ENCODE results near the gene APCDD1L.
"Not testable (repeated sequence)": the region's sequence is repeated elsewhere in the genome, so short reads cannot be mapped to it uniquely, and the experiment has no call there.

APCDD1L gene

DNA sequence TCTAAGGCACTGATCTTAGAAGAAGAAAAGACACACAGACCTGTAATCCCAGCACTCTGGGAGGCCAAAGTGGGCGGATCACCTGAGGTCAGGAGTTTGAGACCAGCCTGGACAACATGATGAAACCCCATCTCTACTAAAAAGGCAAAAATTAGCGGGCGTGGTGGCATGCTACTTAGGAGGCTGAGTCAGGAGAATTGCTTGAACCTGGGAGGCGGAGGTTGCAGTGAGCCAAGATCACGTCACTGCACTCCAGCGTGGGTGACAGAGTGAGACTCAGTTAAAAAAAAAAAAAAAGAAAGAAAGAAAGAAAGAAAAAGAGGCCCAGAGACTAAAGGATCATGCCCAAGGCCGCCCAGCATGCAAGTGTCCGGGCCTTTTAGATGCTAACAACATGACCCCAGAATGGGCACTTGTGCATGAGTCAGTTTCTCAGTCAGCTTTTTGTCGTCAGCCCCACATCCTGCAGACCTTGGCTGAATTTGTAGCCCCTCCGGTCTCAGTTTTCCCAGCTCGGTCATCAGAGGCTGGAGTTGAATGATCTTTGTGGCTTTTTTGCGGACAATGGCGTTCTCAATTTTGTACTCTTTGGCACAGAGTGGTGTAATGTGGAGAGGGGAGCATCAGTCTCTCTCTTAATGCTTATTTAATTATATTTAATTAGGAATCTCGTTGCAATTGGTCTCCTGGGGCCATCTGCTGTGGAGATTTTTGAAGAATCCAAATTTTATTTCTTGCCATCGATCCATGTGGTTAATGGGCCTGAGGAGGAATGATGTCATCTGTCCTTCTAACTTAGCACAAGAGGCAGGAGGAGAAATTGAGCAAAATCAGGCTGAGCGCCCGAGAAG is 30.6 kb upstream of the APCDD1L start:
- no peak for DNase-seq (ENCODE audit: low spot score)

DNA sequence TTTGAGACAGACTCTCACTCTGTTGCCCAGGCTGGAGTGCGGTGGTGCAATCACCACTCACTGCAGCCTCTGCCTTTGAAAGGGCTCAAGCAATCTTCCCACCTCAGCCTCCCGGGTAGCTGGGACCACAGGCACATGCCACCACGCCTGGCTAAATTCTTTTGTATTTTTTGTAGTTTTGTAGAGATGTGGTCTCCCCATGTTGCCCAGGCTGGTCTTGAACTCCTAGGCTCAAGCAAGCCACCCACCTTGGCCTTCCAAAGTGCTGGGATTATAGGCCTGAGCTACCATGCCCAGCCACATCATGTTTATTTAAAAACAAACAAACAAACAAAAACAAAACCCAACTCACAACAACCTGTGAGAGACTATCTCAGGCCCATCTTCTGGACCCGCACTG is 29.7 kb upstream of the APCDD1L start:
- no peak for DNase-seq (ENCODE audit: low spot score)

DNA sequence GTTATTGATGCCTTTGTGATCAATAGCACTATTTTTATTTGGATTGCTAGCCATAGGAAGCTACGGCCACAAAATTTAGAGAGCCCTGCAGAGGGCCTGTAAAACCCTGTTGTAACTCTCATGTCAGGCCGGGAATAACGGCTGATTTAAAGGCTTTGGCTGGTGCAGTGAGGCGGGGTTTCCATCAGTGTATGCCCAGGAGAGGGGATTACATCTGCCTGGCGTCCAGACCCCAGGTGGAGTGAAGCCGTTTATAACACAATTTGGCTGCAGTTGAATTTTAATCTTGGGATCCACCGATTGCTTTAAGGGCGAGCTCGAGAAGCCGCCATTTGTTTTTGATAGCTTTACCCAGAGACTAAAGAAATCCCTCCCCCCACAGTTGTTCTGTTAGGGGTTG is 29.1 kb upstream of the APCDD1L start:
- DNase-seq (ENCODE audit: low spot score), result no peak

DNA sequence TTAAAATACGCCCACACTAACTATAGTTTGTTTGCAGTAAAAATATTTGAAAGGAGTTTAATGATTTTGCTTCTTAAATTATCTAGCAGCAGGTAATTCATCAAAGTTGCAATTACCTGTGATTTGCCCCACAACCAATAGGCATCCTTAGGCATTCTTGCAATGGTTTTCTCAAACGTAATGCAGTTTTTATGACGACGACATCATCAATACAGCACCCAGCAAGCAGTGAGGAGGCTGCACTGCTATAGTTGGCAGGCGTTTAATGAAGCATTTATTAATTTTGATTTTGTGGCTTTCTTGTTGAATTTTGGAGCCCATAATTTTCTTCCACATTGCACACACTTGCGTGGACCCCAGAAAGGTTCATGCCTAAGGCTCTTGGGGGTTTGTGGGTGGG is 28.1 kb upstream of the APCDD1L start:
- no peak for DNase-seq (ENCODE audit: low spot score)

DNA sequence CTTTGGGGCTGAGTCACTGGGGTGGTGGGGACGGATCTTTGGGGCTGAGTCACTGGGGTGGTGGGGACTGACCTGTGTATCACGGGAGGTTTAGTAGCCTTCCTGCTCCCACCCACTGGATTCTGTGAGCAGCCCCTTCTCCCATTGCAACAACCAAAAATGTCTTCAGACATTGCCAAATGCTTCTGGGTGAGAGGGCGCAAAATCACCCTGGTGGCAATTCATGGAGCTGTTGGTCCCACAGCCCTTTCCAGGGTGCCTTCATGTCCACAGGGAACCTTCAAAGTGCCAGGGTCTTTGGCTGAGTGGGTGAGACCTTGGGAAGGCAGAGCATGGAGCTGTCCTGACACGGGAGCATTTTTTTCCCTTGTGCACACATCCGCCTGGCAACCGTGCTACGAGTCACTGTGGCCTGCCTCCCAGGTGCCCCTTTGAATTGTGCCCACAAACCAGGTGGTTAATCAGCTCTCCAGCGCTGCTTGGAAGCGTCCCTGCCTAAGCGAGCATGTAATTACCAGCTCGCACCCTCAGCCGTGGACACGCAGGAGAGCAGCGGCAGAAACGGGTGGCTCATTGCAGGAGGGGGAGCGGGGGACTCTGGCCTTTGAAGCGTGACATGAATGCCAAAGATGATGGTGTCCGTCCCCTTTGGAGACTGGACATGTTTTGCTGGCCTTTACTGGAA is 27.4 kb upstream of the APCDD1L start:
- DNase-seq (ENCODE audit: low spot score), result no peak

DNA sequence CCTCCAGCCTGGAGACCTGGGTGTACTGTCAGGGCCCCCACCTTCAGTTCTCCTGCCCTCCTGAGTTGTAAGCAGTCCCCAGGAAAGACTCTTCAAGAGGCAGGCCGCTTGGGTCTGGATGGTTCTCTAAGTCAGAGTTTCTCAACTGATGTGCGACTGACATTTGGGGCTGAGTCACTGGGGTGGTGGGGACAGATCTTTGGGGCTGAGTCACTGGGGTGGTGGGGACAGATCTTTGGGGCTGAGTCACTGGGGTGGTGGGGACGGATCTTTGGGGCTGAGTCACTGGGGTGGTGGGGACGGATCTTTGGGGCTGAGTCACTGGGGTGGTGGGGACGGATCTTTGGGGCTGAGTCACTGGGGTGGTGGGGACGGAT is 26.8 kb upstream of the APCDD1L start:
- DNase-seq (ENCODE audit: low spot score), result not testable (repeated sequence)

DNA sequence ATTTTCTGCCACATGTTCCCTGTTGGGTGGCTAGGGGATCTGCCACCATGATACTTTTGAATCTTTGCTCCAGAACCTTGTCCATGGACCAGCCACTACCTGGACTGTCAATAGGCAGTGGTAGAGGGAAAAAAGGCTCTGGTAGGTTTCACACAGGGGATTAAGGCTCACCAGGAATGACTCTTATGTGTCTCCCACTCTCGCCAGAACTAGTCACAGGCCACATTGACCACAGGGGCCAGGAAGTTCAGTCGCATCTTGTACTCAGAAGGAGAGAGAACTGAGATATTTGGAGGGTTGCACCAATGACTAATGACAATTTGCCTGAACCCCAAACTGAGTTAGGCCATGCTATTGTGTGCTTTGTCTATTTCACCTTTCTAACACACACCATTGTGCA is 23.6 kb upstream of the APCDD1L start:
- DNase-seq (ENCODE audit: low spot score), result no peak

DNA sequence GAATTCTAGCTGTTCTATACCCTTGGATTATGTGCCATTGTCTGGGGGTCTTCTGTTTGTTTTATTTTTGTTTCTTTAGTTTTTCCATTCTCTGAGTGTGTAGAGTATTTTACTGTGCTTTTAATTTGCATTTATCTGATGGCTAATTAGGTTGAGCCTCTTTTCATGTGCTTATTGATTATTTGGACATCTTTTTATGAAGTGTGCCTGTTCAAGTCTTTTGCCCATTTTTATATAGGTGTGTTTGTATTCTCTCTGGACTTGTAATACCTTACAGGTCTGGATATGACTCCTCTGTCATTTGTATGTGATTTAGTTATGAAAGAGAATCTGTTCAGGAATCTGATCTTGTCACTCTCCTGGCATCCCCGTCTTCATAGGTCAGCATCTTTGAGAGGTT is 22.6 kb upstream of the APCDD1L start:
- DNase-seq (ENCODE audit: low spot score), result no peak

DNA sequence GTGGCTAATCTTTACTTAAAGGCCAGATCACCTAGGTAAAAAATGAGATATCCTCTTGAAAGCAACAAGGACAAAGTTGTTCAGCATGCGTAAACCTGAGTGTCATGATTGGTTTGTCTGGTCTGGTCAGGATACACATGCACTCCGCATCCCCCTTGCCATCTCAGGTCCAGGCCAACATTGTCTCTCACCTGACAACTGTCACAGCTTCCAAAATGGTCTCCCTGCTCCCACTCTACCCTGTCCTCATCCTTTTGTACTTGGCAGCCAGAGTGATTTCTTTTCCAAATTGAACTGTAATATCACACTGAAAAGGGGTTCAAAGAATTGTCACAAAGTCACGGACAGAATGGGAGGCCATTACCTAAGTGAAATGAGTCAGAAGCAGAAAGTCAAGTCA is 21.1 kb upstream of the APCDD1L start:
- DNase-seq (ENCODE audit: low spot score), result no peak

DNA sequence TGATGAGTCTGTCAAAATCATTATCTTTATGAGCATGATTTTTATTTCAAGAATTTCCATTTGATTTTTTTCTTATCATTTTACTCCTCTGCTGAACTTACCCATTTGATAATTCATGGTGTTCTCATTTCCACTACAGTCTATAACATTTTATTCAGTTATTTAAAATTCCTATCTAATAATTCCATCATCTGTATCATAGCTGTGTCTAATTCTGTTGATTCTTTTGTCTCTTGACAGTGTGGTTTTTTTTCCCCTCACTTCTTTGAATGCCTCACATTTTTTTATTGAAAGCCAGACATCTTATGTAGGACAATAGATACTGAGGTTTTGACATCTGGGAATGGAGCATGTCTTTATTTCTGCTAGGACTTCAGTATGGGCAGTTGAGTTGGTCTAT is 16.5 kb upstream of the APCDD1L start:
- no peak for DNase-seq (ENCODE audit: low spot score)

DNA sequence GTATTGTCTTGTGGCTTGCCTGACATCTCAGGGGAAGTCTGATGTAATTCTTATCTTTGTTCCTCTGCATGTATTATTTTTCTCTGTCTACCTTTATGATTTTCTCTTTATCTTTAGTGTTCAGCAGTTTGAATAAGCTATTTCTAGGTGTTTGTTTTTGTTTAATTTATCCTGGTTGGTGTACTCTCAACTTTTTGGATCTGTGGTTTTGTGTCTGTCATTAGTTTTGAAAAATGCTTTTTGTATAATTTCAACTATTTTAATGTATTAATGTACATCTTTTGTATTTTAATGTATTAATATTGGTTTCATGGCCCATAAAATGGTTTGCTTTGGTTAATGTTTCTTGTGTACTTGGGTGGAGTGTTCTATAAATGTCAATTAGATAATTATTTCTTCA is 15.9 kb upstream of the APCDD1L start:
- no peak for DNase-seq (ENCODE audit: low spot score)

DNA sequence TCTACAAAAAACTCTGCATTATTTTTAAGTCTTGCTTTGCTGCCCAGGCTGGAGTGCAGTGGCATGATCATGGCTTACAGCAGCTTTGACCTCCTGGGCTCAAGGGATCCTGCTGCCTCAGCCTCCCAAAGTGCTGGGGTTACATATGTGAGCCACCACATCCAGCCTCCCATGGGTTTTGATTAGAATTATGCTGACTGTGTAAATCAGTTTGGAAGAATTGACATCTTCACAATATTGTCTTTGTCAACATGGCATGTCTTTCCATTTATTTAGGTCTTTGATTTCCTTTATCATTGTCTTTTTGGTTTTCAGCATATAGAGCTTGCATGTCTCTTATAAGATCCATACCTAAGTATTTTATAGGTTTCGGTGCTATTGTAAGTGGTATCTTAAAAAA is 13.2 kb upstream of the APCDD1L start:
- DNase-seq (ENCODE audit: low spot score), result no peak

DNA sequence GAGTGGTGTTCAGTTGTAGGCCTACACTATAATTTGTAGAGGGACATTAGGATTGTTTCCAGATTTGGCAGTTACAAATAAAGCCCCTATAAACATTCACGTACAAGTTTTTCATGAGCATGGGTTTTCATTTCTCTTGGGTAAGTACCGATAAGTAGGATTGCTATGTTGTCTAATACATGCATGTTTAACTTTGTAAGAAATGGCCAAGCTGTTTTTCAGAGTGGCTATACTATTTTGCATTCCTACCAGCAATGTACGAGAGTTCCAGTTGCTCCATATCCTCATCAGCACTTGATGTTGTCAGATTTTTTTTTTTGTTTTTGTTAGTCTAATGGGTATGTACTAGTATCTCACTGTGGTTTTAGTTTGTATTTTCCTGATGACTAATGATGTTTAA is 11.2 kb upstream of the APCDD1L start:
- no peak for DNase-seq (ENCODE audit: low spot score)

DNA sequence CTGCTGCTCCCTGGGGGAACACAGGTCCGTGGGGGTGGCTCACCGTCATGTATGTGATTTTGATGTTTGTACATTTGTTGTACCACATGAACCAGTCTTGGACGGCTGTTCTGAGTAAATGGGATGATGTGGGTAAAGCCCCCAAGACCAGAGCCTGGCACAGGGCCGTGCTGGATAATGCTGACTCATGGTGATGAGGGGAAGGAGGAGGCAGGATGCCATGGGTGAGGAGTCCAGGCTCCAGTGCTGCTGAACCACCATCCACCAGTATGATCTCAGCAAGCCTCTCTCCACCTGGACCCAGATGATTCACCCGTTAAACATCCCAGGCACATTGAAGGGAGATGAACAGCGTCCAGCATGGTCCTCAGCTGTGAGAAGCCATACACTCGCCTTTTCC is 9.6 kb upstream of the APCDD1L start:
- no peak for DNase-seq (ENCODE audit: low spot score)

DNA sequence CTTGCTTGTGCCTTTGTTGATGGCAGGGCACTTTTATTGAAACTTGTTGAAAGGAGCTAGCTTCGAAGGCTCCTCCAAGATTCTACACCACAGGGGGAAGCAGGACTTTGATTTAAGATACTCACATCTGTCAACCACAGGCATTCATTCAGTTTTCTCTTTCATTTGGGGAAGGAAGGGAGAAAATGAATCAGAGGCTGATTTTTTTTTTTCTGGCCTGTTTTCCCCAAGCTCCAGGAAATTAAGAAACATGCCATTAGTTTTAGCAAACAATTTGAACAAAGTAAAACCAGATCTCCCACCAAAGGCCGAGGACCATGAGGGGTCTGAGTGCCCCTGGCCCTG is 8.7 kb upstream of the APCDD1L start:
- DNase-seq (ENCODE audit: low spot score), result no peak

DNA sequence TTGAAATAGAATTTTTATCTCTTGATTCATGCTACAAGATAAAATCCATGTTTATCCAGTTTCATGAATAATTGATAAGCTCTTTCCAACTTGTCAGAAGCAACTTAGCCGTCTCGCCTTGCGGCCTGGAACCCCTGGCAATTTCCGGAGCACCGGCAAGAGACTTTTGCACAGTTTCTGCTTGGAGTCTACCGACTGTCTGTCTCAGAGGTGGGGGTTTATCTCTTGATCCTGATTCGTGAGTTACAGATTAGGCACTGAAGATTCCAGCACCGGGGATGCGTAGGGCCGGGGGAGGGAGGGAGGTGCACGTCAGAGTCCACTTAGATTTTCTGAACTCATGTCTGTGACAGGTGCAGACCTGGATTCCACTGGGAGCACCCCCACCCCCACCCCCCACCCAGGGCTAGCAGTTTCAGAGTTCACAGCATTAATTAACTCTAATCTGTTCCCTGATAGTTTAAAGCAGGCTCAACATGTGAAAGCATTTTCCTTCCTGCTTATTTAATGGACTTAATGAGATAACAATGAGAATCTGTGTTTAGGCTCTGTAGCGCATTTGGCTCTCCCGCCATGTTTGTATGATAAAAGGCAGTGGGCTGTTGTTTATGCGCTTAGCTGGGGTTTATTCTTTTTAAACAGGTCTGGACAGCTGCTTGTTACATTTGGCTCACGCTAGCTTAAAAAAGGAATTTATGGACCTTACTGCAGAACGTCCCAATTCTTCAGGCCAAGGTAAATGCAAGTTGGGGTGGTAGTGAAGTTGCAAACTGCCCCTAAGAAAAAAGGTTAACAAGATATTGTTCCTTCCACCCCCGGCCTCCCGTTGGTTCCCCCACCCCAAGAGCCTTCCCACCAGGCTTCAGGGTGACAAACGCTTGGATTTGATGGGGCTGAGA is 8.1 kb upstream of the APCDD1L start:
- DNase-seq (ENCODE audit: low spot score), result no peak

DNA sequence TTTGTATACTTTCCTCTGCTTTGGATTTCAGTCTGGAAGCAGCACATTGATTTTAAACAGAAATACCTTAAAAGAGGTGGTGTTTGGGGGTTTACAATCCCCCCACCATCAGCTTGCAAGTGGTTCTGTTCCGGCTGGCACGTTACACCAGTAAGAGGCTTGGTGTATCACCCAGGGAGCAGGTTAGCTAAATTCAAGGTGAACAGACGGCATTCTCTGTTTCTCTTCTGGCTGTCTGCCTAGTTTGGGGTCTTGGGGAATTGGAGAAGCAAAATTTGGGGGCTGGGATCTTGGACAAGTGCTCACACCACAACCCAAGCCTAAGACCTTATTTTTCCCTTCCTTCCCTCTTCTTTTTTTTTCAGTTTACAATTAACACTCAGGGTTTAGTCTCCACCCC is 7.5 kb upstream of the APCDD1L start:
- DNase-seq (ENCODE audit: low spot score), result no peak

DNA sequence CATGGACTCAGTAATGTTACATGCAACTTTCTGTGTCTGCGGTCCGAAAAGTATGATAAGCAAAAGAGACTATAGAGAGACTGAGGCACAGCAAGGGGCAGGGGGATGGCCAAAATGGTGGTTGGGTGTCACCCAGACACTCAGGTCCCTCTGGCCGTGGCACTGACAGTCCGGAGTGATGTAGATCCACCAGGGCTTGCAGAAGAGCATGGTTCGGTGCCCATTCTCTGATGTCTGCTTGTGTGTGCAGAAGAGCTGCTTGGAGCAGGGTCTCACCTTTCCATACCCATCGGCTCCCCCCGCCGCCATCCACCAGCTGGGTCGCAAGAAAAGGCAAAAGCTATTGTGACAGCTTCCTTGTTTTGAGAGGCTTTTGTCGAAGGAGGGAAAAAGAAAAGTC is 6.6 kb upstream of the APCDD1L start:
- no peak for DNase-seq (ENCODE audit: low spot score)

DNA sequence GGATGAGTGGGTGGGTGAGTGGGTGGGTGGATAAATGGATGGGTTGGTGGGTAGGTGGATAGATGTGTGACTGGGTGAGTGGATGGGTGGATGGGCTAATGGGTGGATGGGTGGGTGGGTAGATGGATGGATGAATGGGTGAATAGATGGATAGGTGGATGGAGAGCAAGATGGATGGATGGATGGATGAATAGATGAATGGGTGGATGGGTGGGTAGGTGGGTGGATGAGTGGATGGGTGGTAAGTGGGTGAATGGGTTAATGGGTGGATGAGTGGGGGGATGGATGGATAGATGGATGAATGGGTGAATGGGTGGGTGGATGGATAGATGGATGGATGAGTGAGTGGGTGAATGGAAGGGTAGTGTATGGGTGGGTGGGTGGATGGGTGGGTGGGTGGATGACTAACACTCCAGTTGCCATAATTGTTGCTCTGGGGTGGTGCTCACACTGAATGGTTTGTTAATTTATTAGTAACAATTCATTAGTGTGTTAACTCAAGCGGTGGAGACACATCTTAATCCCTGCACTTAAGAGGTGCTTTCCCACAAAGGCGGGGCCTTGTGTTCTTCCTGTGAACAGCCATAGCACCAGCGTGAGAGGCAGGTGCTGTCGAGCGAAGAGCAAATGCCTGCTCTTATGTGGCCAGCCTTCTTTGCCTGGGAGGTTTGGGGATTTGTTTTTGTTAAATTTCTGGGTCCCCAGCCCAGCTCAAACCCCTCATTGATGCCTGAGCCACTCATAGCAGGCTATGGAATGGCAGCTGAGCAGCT is 4.9 kb upstream of the APCDD1L start:
- DNase-seq (ENCODE audit: low spot score), result no peak

DNA sequence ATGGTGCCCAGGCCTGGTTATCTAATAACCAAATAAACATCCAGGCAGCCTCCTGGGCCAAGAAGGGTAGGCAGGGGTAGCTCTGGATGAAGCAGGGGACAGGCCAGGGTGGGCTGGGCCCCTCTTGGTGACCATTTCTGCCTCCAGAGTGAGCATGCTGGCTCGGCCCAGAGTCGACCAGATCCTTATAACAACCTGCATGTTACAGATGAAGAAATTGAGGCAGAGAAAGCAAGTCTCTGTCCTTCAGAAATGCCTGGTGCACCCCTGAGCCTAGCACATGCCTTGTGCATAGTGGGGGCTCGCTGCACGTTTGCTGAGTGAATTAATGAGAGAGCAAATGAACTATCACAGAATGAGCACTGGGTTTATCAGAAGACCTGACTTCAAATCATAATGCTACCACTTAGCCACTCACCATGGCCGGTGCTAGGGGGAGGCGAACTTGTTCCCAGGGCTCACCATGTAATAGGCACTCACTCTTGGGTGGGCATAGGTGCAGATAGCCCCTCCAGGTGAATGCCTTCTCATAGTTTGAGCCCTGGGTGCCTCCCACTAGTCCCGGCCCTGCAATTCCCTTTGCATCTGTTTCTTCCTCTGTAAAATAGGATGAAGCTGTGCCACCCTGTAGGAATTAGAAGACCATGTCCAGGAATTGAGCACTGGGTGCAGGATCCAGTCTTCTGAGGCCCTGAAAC is 3.8 kb upstream of the APCDD1L start:
- DNase-seq (ENCODE audit: low spot score), result no peak

DNA sequence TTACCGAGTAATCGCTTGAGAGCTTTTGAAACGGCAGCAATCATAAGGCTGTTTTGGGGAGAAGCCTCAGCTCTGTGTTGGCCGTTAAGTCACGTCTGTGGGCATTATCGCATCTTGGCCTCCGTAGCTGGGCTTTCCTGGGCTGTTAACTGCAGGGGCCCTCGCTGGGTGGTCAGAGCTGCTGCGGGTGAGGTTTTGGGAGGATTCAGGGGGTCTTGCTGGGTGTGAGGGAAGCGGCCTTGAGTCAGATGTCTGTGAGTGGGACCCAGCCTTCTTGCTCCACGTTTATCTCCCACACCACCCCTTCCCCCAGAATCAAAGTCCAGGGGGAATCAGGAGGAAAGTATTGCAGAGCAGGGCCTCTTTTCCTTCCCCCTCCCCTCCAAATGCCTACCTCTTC is 3.2 kb upstream of the APCDD1L start:
- DNase-seq (ENCODE audit: low spot score), result no peak

All from left forelimb (tissue), 1 donor.